CD4-positive, alpha-beta T cell treated with Interleukin-6 at 100 ng/mL for 8 hours (primary cell): ENCODE data around the gene S100A7A.
"Not testable (repeated sequence)": the region's sequence is repeated elsewhere in the genome, so short reads cannot be mapped to it uniquely, and the experiment has no call there.

Source experiments
- DNase-seq: peaks from one replicate; pipeline ENCODE4 v3.0.0-alpha.2; 2020; ENCODE audit warnings: mixed read lengths, low spot score

S100A7A gene

DNA sequence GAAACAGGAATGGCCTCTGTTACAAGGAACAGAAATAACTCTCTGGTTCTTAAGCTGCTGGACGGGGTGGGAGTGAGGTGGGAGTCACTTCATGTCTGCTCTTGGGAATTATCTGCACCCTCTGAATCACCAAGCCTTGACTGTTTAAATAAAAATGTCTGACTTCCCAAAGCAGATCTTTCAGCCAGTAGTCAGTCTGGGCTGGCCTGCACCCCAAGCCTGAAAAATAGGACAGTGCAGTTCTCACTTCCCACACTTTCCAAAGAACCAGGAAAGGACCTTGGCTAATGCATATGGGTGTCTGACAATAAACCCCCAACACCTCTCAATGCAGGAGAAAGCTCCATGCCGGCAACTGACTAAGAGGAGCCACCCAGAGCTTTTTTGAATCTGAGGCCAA, 43.3 kb downstream of the S100A7A start:
- DNase-seq = no peak

DNA sequence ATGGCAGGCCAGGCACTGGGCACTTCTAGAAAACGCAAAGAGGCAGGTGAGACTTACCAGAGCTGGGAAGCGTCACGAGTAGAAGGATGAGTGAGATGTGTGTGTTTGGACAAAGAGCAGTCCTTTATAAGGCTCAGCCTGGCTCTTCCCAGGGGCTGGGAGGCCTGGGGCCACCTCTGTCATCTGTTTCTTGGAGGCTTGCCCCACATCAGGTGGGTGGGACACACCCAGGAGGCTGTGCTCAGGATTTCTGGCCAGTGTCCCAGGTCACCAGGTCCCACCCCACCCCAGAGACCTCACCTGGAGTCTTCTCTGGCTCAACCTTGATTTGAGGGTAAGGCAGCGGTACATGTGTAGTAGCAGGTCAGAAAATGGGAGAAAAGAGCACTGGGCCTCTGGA, 44.2 kb downstream of the S100A7A start, which contains the start of gene S100A7:
TSS of gene S100A7 (minus strand) at position 101 of the 400 bp plus-strand sequence. CDS start 1,638 bp downstream, outside the sequence.
- DNase-seq = no peak

DNA sequence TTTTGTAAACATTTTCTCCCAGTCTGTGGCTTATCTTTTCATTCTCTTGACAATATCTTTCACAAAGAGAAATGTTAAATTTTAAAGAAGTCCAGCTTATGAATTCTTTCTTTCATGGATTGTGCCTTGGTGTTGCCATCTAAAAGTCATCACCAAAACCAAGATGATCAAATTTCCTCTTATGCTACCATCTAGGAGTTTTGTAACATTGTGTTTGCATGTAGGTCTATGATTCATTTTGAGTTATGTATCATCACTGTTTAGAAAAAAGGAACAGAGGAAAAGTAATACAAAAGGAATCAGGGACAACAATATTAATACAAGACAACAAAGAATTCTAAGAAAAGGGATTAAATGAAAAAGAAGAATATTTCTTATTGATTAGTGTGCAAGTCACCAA, 46.4 kb downstream of the S100A7A start:
- DNase-seq = not testable (repeated sequence)

DNA sequence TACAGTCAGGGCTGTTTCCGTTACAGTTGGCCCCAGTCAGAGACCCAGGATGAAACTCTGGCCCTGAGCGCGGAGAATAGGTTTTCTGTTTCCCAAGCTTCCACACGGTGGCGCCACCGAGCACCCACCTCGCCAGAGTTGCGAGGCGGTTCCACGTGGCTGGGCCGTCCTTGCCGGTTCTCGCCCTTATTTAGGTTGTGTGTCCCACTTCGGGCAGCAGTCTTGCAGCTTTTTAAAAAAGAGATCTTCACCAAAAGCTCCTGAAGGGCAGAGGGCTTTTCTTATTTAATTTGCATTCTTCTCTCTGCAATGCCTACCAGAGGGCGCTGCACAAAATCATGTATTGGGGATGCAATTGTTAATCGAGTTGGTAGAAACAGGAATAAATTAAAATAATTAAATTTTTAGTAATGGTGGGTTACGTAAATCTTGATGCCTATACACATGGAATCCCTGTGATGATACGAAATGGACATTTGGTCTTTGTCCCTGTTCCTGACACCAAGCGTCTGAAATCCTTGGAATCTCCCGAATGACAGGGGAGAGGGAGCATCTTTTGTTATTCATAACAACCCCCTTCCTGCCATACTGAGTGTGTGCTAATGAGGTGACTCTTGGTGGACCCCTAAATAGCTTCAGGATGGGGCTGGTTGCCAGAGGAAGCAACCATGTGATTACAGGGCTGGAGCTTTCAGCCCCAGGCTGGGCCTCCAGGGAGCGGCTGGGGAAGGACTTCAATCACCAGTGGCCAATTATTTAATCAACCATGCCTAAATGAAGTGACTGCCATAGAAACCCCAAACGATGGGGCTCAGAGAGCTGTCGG, 49.7 kb downstream of the S100A7A start:
- peak; percentile 38 for DNase-seq

DNA sequence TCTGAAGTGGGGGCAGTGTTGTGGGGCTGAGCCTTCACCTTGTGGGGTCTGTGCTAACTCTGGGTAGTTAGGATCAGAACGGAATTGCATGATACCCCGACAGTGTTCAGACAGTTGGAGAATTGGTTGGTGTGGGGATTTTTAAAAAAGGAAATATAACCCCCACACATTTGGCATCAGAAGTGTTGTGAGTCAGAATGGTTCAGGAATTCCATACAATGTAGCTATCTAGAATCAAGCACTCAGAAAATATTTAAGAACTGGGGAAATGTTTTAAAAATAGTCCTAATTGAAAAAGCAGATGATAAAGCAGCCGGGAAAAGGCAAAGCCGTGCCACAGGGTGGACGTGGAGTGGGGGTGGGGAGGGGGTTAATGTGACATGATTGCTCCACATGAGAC, 50.6 kb downstream of the S100A7A start:
- DNase-seq = no peak

DNA sequence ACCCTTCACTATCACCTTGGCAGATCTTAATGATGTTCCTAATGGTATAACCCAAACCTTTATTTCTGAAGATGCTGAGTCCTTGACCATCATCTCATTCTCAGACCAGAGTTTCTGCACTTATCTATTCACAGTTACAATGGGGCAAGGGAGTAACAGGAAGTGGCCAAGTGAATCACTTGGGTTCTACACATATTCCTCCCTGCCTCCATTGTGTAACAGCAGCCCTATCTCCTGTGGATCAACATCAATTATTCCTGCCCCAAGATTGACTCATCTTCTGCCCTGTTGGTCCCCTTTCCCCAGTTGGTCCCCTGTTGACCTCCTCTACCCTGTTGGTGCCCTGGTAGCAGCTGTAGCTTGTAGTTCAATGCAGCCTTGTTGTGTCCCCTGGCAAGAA, 54.4 kb downstream of the S100A7A start:
- no peak for DNase-seq
